ENCODE measurements around the gene BTBD8. TPM values are rescaled to one million over a fixed set of nuclear protein-coding genes. Genes with fewer than 3 reads are reported as not detected.

BTBD8 gene
- total and polyA plus RNA-seq, 2 of the 4 experiments (the other 2 are of a cell fraction), result 0.94 to 2.0 TPM

DNA sequence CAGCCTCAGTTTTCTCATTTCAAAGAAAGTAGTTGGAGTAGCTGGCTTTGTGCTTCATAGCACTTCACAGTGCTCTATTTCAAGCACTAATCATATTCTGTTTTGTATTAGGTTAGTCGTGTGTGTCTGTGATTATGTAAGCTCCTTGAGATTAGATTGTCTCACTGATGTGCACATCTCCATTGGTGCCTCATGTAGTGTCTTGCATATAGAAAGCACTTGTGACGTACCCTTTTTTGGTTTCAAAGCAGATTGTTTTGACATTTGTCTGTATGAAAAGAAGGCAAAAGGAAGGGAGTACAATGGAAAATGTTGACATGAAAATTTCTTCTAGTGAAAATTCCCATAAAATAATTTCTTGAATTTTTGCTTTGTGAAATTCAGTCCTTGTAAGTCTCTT is 13.9 kb downstream of the BTBD8 start:
- Histone ChIP-seq H3K9me1 (ENCODE audit: insufficient read depth, low read length) (no peaks in the 10 kb centered on the region), H3K23ac (ENCODE audit: low read depth, low read length) (no peak overlapping the region), H3K4me2 (ENCODE audit: low read depth, low read length) (no peak overlapping the region), H3K27ac (ENCODE audit: insufficient read depth, low read length) (no peak overlapping the region), H3K4ac (ENCODE audit: low read depth, low read length) (no peak overlapping the region), H3K27me3 (ENCODE audit: control insufficient read depth, insufficient read depth, low read length) (no peaks in the 10 kb centered on the region), H2BK5ac (ENCODE audit: low read depth, low read length, poor library complexity, severe bottlenecking) (no peak overlapping the region), H3K14ac (replicated peaks; ENCODE audit: low read depth, low read length) (no peak overlapping the region), H3K36me3 (ENCODE audit: control insufficient read depth, insufficient read depth, low read length) (no peaks in the 10 kb centered on the region), H2BK15ac (ENCODE audit: low read depth, low read length) (no peak overlapping the region), H4K20me1 (ENCODE audit: insufficient read depth, low read length) (no peaks in the 10 kb centered on the region; the same call in 1 of the 2 replicates), H2BK120ac (ENCODE audit: low read depth, low read length) (no peak overlapping the region), H4K8ac (ENCODE audit: low read depth in 2 of 2, low read length in 2 of 2) (no peak overlapping the region), H3K4me1 (ENCODE audit: control insufficient read depth, insufficient read depth, low read length) (no peaks in the 10 kb centered on the region), H3K4me3 (ENCODE audit: insufficient read depth, low read depth, low read length) (no peak overlapping the region), H2BK20ac (ENCODE audit: low read depth, low read length) (no peak overlapping the region), H4K91ac (ENCODE audit: insufficient read depth, low read depth, low read length) (no peak overlapping the region), H3K79me1 (ENCODE audit: low read depth in 1 of 2, low read length in 2 of 2) (no peaks in the 10 kb centered on the region), H3K9me3 (ENCODE audit: control insufficient read depth, insufficient read depth, low read length) (no peaks in the 10 kb centered on the region), H4K5ac (ENCODE audit: low read depth, low read length) (no peak overlapping the region), H2AK9ac (replicated peaks; ENCODE audit: low read depth, low read length, poor library complexity) (no peak overlapping the region), H2AFZ (replicated peaks; ENCODE audit: low read length, poor library complexity) (no peak overlapping the region), H3K9ac (ENCODE audit: low read depth, low read length) (no peak overlapping the region), H2AK5ac (ENCODE audit: low read depth, low read length) (no peak overlapping the region), H3K56ac (ENCODE audit: extremely low read depth, insufficient read depth, low read length) (no peak overlapping the region), H3K18ac (ENCODE audit: low read depth, low read length) (no peak overlapping the region)
- no TSS peak for BruUV-seq (replicated peaks)
- ATAC-seq (ENCODE audit: low read depth), result no peak
- TF ChIP-seq POLR2A (IDR thresholded peaks at IDR 0.05; ENCODE audit: low read depth, low read length), result no peak
- TF ChIP-seq BHLHE40 (IDR thresholded peaks at IDR 0.05; ENCODE audit: low read depth, low read length), result no peak
- TF ChIP-seq RFX5 (IDR thresholded peaks at IDR 0.05; ENCODE audit: low read depth, low read length), result no peak
- TF ChIP-seq NFE2L2 (IDR thresholded peaks at IDR 0.05; ENCODE audit: low read depth, low read length), result no peak
- no peak for TF ChIP-seq FOS (IDR thresholded peaks at IDR 0.05; ENCODE audit: low read depth, low read length)
- TF ChIP-seq, protein P1, sequence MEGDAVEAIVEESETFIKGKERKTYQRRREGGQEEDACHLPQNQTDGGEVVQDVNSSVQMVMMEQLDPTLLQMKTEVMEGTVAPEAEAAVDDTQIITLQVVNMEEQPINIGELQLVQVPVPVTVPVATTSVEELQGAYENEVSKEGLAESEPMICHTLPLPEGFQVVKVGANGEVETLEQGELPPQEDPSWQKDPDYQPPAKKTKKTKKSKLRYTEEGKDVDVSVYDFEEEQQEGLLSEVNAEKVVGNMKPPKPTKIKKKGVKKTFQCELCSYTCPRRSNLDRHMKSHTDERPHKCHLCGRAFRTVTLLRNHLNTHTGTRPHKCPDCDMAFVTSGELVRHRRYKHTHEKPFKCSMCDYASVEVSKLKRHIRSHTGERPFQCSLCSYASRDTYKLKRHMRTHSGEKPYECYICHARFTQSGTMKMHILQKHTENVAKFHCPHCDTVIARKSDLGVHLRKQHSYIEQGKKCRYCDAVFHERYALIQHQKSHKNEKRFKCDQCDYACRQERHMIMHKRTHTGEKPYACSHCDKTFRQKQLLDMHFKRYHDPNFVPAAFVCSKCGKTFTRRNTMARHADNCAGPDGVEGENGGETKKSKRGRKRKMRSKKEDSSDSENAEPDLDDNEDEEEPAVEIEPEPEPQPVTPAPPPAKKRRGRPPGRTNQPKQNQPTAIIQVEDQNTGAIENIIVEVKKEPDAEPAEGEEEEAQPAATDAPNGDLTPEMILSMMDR (conservative IDR thresholded peaks at IDR 0.05; ENCODE audit: low read depth, low read length), result no peak
- no peak for TF ChIP-seq CEBPB (IDR thresholded peaks at IDR 0.05; ENCODE audit: low read depth, low read length)
- TF ChIP-seq ELK1 (IDR thresholded peaks at IDR 0.05; ENCODE audit: borderline replicate concordance, low read depth, low read length), result no peak
- no peak for TF ChIP-seq CHD1 (IDR thresholded peaks at IDR 0.05; ENCODE audit: low read depth, low read length)
- no peak for TF ChIP-seq MAZ (IDR thresholded peaks at IDR 0.05; ENCODE audit: borderline replicate concordance, low read depth, low read length)
- no peak for TF ChIP-seq SMC3 (IDR thresholded peaks at IDR 0.05; ENCODE audit: low read depth, low read length)
- no peak for TF ChIP-seq MXI1 (IDR thresholded peaks at IDR 0.05; ENCODE audit: borderline replicate concordance, low read depth, low read length)
- TF ChIP-seq, protein P2, sequence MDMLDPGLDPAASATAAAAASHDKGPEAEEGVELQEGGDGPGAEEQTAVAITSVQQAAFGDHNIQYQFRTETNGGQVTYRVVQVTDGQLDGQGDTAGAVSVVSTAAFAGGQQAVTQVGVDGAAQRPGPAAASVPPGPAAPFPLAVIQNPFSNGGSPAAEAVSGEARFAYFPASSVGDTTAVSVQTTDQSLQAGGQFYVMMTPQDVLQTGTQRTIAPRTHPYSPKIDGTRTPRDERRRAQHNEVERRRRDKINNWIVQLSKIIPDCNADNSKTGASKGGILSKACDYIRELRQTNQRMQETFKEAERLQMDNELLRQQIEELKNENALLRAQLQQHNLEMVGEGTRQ (IDR thresholded peaks at IDR 0.05; ENCODE audit: low read depth, low read length), result no peak
- TF ChIP-seq RAD21 (IDR thresholded peaks at IDR 0.05; ENCODE audit: low read length), result no peak
- TF ChIP-seq RCOR1 (IDR thresholded peaks at IDR 0.05; ENCODE audit: insufficient replicate concordance, low read length), result no peak
- no peak for DNase-seq
- CTCF ChIA-PET, result no interaction called here
- POLR2A ChIA-PET (ENCODE audit: unreplicated experiment), result no interaction called here
- intact Hi-C loops (cut with micrococcal nuclease) (no loop called here), dilution Hi-C loops (cut with HindIII; ENCODE audit: low sequenced_read_pairs, unreplicated experiment) (no loop called here), in situ Hi-C loops (cut with MboI; ENCODE audit: low sequenced_read_pairs) (no loop called here)
- no CpG with 5 or more reads among the region's 2 CpGs for WGBS, 2 experiments (ENCODE audit: extremely low coverage in 2 of 2, insufficient read length in 1 of 2)

Data from IMR-90 (cell line).